SK-N-SH treated with all-trans-retinoic acid at 6 μM for 48 hours (cell line): ENCODE measurements around the gene NFAT5.

Experiments used
- ATAC-seq: fragments of 200-7000 bp; cut with Tn5 transposase; 3 replicates; pipeline ENCODE4 v1.9.1; 2020; ENCODE audit warnings: mild to moderate bottlenecking, moderate library complexity
- ARNTL ChIP-seq: fragments of 450-650 bp; formaldehyde crosslinking; IDR thresholded peaks from 2 replicates; pipeline ENCODE4 v1.5.0; 2020; ENCODE audit warnings: low read depth, mild to moderate bottlenecking, moderate library complexity, borderline replicate concordance
- BACH2 ChIP-seq: fragments of 250-450 bp; sonication (Bioruptor Pico); IDR thresholded peaks from 2 replicates; pipeline ENCODE4 v1.9.0; 2021; ENCODE audit warnings: mild to moderate bottlenecking, borderline replicate concordance
- CSDC2 ChIP-seq: fragments of 250-450 bp; sonication (Bioruptor Pico); IDR thresholded peaks from 2 replicates; pipeline ENCODE4 v1.5.0; 2020; ENCODE audit warnings: mild to moderate bottlenecking, moderate library complexity
- CSRNP3 ChIP-seq: fragments of 250-450 bp; sonication (Bioruptor Pico); IDR thresholded peaks from 2 replicates; pipeline ENCODE4 v1.5.1; 2021; ENCODE audit warnings: mild to moderate bottlenecking, moderate library complexity
- ESRRG ChIP-seq: fragments of 250-450 bp; sonication (Bioruptor Pico); IDR thresholded peaks from 2 replicates; pipeline ENCODE4 v1.6.1; 2021; ENCODE audit warnings: mild to moderate bottlenecking
- GLIS3 ChIP-seq: fragments of 250-450 bp; sonication (Bioruptor Pico); IDR thresholded peaks from 2 replicates; pipeline ENCODE4 v1.5.0; 2020; ENCODE audit warnings: mild to moderate bottlenecking, moderate library complexity
- ISL1 ChIP-seq: fragments of 250-450 bp; sonication (Bioruptor Pico); IDR thresholded peaks from 2 replicates; pipeline ENCODE4 v2.1.2; 2022; ENCODE audit warnings: mild to moderate bottlenecking, moderate library complexity
- OSR1 ChIP-seq: fragments of 250-450 bp; sonication (Bioruptor Pico); IDR thresholded peaks from 2 replicates; pipeline ENCODE4 v1.8.0; 2022; ENCODE audit warnings: moderate library complexity, mild to moderate bottlenecking, inconsistent platforms
- POU6F1 ChIP-seq: fragments of 250-450 bp; sonication (Bioruptor Pico); IDR thresholded peaks from 2 replicates; pipeline ENCODE4 v1.8.0; 2021; ENCODE audit warnings: low read depth, mild to moderate bottlenecking, moderate library complexity, borderline replicate concordance
- PPARA ChIP-seq: fragments of 250-450 bp; sonication (Bioruptor Pico); IDR thresholded peaks from 2 replicates; pipeline ENCODE4 v1.5.0; 2020; ENCODE audit warnings: mild to moderate bottlenecking, borderline replicate concordance
- RARB ChIP-seq: fragments of 250-450 bp; sonication (Bioruptor Pico); IDR thresholded peaks from 2 replicates; pipeline ENCODE4 v1.8.0; 2021; ENCODE audit warnings: mild to moderate bottlenecking, moderate library complexity
- SNAI2 ChIP-seq: fragments of 250-450 bp; sonication (Bioruptor Pico); IDR thresholded peaks from 2 replicates; pipeline ENCODE4 v1.5.0; 2020; ENCODE audit warnings: mild to moderate bottlenecking, moderate library complexity
- TCF4 ChIP-seq: fragments of 250-450 bp; sonication (Bioruptor Pico); IDR thresholded peaks from 2 replicates; pipeline ENCODE4 v1.8.0; 2021; ENCODE audit warnings: mild to moderate bottlenecking, moderate library complexity, borderline replicate concordance
- TOX ChIP-seq: fragments of 250-450 bp; sonication (Bioruptor Pico); IDR thresholded peaks from 2 replicates; pipeline ENCODE4 v1.8.0; 2021; ENCODE audit warnings: mild to moderate bottlenecking, moderate library complexity, borderline replicate concordance
- ZC3H10 ChIP-seq: fragments of 250-450 bp; sonication (Bioruptor Pico); IDR thresholded peaks from 2 replicates; pipeline ENCODE4 v1.5.1; 2021; ENCODE audit warnings: mild to moderate bottlenecking, moderate library complexity
- ZFP3 ChIP-seq: fragments of 250-450 bp; sonication (Bioruptor Pico); IDR thresholded peaks from 2 replicates; pipeline ENCODE4 v1.5.0; 2020; ENCODE audit warnings: mild to moderate bottlenecking, moderate library complexity
- ZFP30 ChIP-seq: fragments of 450-650 bp; formaldehyde crosslinking; IDR thresholded peaks from 2 replicates; pipeline ENCODE4 v1.5.0; 2022; ENCODE audit warnings: mild to moderate bottlenecking, moderate library complexity
- ZNF565 ChIP-seq: fragments of 450-650 bp; formaldehyde crosslinking; conservative IDR thresholded peaks from 2 replicates; pipeline ENCODE4 v1.5.0; 2020; ENCODE audit warnings: low read depth, mild to moderate bottlenecking, moderate library complexity
- ZNF70 ChIP-seq: fragments of 450-650 bp; formaldehyde crosslinking; IDR thresholded peaks from 2 replicates; pipeline ENCODE4 v1.5.0; 2020; ENCODE audit warnings: mild to moderate bottlenecking, moderate library complexity
- ZNF8 ChIP-seq: fragments of 450-650 bp; formaldehyde crosslinking; IDR thresholded peaks from 2 replicates; pipeline ENCODE4 v1.5.0; 2020; ENCODE audit warnings: mild to moderate bottlenecking, moderate library complexity
- TF ChIP-seq, protein P1 (sequence below): fragments of 250-450 bp; sonication (Bioruptor Pico); IDR thresholded peaks from 2 replicates; pipeline ENCODE4 v1.5.0; 2020; ENCODE audit warnings: mild to moderate bottlenecking, moderate library complexity
- TF ChIP-seq, protein P2 (sequence below): fragments of 250-450 bp; sonication (Bioruptor Pico); IDR thresholded peaks from 2 replicates; pipeline ENCODE4 v1.8.0; 2020; ENCODE audit warnings: mild to moderate bottlenecking, moderate library complexity, borderline replicate concordance
- TF ChIP-seq, protein P3 (sequence below): fragments of 250-450 bp; sonication (Bioruptor Pico); IDR thresholded peaks from 2 replicates; pipeline ENCODE4 v1.5.1; 2020; ENCODE audit warnings: low read depth, mild to moderate bottlenecking, moderate library complexity

The NFAT5 gene

GRCh38 chr16:69555437-69555836 lies 10.3 kb upstream of the NFAT5 start:
- no peak for TF ChIP-seq CSDC2 (CRISPR knock-in tag)
- peak; percentile 65 for TF ChIP-seq ISL1 (CRISPR knock-in tag)
- TF ChIP-seq BACH2 (CRISPR knock-in tag): no peak
- TF ChIP-seq, protein P1, sequence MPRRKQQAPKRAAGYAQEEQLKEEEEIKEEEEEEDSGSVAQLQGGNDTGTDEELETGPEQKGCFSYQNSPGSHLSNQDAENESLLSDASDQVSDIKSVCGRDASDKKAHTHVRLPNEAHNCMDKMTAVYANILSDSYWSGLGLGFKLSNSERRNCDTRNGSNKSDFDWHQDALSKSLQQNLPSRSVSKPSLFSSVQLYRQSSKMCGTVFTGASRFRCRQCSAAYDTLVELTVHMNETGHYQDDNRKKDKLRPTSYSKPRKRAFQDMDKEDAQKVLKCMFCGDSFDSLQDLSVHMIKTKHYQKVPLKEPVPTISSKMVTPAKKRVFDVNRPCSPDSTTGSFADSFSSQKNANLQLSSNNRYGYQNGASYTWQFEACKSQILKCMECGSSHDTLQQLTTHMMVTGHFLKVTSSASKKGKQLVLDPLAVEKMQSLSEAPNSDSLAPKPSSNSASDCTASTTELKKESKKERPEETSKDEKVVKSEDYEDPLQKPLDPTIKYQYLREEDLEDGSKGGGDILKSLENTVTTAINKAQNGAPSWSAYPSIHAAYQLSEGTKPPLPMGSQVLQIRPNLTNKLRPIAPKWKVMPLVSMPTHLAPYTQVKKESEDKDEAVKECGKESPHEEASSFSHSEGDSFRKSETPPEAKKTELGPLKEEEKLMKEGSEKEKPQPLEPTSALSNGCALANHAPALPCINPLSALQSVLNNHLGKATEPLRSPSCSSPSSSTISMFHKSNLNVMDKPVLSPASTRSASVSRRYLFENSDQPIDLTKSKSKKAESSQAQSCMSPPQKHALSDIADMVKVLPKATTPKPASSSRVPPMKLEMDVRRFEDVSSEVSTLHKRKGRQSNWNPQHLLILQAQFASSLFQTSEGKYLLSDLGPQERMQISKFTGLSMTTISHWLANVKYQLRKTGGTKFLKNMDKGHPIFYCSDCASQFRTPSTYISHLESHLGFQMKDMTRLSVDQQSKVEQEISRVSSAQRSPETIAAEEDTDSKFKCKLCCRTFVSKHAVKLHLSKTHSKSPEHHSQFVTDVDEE: no peak
- ATAC-seq: peak; percentile 72

DNA sequence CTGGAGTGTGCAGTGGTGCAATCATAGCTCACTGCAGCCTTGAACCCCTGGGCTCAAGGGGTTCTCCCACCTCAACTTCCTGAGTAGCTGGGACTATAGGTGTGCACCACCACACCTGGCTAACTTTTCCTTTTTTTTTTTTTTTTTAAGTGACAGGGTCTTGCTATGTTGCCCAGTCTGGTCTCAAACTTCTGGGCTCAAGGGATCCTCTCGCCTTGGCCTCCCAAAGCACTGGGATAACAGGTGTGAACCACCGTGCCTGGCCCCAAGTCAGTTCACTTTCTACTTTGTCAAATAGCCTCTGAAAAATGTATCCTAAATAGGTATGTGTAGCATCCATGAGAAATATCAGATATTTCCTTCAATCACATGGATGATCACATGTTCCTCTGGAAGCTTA lies 9.9 kb upstream of the NFAT5 start:
- ATAC-seq: no peak
- TF ChIP-seq ZFP30 (CRISPR knock-in tag) (no peak), POU6F1 (CRISPR knock-in tag) (no peak), ZFP3 (CRISPR knock-in tag) (no peak), SNAI2 (CRISPR knock-in tag) (no peak), ZC3H10 (CRISPR knock-in tag) (no peak), ZNF70 (no peak), CSRNP3 (CRISPR knock-in tag) (no peak), ZNF8 (CRISPR knock-in tag) (no peak), ARNTL (CRISPR knock-in tag) (no peak), CSDC2 (CRISPR knock-in tag) (no peak)
- TF ChIP-seq, protein P2, sequence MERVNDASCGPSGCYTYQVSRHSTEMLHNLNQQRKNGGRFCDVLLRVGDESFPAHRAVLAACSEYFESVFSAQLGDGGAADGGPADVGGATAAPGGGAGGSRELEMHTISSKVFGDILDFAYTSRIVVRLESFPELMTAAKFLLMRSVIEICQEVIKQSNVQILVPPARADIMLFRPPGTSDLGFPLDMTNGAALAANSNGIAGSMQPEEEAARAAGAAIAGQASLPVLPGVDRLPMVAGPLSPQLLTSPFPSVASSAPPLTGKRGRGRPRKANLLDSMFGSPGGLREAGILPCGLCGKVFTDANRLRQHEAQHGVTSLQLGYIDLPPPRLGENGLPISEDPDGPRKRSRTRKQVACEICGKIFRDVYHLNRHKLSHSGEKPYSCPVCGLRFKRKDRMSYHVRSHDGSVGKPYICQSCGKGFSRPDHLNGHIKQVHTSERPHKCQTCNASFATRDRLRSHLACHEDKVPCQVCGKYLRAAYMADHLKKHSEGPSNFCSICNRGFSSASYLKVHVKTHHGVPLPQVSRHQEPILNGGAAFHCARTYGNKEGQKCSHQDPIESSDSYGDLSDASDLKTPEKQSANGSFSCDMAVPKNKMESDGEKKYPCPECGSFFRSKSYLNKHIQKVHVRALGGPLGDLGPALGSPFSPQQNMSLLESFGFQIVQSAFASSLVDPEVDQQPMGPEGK (CRISPR knock-in tag): no peak

DNA sequence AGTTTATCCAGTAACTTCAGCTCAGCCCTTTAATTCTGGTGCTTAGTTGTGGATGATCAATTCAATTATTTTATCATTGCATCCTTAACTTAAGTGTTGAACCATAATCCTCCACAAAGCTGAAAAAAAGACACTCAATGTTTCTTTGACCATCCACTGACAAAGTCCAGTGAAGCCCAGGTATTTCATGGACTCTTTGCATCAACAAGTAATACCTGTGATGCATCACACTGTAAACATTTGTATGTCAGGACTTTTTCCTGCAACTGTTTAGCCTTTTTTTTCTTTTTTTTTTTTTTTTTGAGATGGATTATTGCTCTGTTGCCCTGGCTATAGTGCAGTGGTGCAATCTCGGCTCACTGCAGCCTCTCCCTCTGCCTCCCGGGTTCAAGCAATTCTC lies 6.6 kb upstream of the NFAT5 start:
- ATAC-seq: no peak
- TF ChIP-seq TOX (CRISPR knock-in tag): no peak
- TF ChIP-seq ZNF70: no peak
- no peak for TF ChIP-seq OSR1 (CRISPR knock-in tag)
- no peak for TF ChIP-seq ESRRG (CRISPR knock-in tag)
- TF ChIP-seq ZC3H10 (CRISPR knock-in tag): no peak
- no peak for TF ChIP-seq ARNTL (CRISPR knock-in tag)
- TF ChIP-seq PPARA (CRISPR knock-in tag): no peak
- no peak for TF ChIP-seq GLIS3 (CRISPR knock-in tag)
- no peak for TF ChIP-seq TCF4 (CRISPR knock-in tag)
- TF ChIP-seq, protein P3, sequence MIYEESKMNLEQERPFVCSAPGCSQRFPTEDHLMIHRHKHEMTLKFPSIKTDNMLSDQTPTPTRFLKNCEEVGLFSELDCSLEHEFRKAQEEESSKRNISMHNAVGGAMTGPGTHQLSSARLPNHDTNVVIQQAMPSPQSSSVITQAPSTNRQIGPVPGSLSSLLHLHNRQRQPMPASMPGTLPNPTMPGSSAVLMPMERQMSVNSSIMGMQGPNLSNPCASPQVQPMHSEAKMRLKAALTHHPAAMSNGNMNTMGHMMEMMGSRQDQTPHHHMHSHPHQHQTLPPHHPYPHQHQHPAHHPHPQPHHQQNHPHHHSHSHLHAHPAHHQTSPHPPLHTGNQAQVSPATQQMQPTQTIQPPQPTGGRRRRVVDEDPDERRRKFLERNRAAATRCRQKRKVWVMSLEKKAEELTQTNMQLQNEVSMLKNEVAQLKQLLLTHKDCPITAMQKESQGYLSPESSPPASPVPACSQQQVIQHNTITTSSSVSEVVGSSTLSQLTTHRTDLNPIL (CRISPR knock-in tag): no peak
- TF ChIP-seq, protein P1: no peak
- no peak for TF ChIP-seq BACH2 (CRISPR knock-in tag)
- TF ChIP-seq CSRNP3 (CRISPR knock-in tag): no peak
- TF ChIP-seq RARB (CRISPR knock-in tag): no peak
- no peak for TF ChIP-seq POU6F1 (CRISPR knock-in tag)
- TF ChIP-seq ZNF565: no peak
- TF ChIP-seq SNAI2 (CRISPR knock-in tag): no peak
- TF ChIP-seq CSDC2 (CRISPR knock-in tag): no peak
